GM12864 (cell line): ENCODE data around the gene SLC24A3.

Source experiments
- DNase-seq: peaks from one replicate; pipeline ENCODE4 v3.0.0-alpha.2; 2011; ENCODE audit warnings: low read depth
- H3K4me3 ChIP-seq: 2 replicates; pipeline ENCODE4 v1.5.1; 2011; ENCODE audit warnings: mild to moderate bottlenecking, low read depth, low read length, control low read depth
- TF ChIP-seq, protein P1 (sequence below): IDR thresholded peaks from 2 replicates; pipeline ENCODE4 v1.5.1; 2011; ENCODE audit warnings: low read depth, mild to moderate bottlenecking, moderate library complexity, low read length, control low read depth, inconsistent platforms; ENCODE audit errors: missing control alignments

SLC24A3 gene

DNA sequence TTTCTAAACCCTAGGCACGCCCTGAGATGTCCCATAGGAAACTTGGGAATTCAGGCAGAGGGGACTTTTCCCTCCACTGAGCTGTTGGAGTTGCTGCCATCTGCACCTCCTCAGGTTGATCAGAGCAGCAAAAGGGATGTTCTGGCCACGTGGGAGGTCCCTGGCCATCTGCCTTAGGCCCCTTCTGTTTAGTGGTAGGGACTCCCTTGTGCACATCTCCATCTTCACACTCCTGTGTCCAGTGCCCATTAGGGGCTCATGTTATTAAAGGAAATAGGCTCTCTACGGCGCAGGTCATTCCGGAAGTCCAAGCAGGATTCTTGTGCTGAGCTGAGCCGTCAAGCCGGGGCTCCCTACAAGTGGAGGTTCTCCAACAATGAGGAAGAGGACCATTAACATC lies 307.8 kb downstream of the SLC24A3 start:
- no peak overlapping the region for H3K4me3 ChIP-seq
- TF ChIP-seq, protein P1, sequence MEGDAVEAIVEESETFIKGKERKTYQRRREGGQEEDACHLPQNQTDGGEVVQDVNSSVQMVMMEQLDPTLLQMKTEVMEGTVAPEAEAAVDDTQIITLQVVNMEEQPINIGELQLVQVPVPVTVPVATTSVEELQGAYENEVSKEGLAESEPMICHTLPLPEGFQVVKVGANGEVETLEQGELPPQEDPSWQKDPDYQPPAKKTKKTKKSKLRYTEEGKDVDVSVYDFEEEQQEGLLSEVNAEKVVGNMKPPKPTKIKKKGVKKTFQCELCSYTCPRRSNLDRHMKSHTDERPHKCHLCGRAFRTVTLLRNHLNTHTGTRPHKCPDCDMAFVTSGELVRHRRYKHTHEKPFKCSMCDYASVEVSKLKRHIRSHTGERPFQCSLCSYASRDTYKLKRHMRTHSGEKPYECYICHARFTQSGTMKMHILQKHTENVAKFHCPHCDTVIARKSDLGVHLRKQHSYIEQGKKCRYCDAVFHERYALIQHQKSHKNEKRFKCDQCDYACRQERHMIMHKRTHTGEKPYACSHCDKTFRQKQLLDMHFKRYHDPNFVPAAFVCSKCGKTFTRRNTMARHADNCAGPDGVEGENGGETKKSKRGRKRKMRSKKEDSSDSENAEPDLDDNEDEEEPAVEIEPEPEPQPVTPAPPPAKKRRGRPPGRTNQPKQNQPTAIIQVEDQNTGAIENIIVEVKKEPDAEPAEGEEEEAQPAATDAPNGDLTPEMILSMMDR = no peak

DNA sequence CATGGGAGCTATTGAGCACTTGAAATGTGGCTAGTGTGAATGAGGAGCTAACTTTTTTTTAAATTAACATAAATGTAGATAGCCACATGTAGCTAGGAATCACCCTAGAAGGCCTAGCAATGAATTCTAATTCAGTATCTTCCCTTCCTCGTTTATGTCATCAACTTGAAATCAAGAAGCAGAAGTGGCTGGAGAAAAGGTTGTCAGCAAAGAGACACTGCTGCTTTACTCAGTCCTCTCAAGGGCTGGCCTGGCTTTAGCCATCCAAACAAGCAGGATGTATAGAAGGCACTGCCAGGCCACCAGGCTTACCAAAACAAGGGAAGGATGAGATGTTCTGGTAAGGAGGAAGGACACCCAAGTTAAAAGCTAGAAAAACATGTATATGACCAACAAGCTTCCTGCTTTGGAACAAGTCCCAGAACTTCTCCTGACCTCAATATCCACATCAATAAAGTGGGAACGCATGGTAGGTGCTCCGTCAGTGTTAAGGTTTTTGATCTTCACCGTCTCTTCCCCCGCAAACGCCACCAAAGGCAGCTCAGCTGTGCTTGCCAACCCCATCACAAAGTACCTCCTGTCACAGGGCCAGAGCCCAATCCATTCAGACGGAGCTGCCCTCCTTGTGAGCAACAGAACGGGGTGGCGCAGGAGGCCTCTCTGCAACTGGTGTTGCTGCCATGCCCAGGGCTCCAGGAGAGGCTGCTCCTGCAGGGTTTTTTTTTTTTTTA lies 309.8 kb downstream of the SLC24A3 start:
- no peak overlapping the region for H3K4me3 ChIP-seq
- TF ChIP-seq, protein P1 = no peak
- DNase-seq = no peak

More for the DNA sequence above, 307.8 kb downstream of the SLC24A3 start:
- DNase-seq = no peak

DNA sequence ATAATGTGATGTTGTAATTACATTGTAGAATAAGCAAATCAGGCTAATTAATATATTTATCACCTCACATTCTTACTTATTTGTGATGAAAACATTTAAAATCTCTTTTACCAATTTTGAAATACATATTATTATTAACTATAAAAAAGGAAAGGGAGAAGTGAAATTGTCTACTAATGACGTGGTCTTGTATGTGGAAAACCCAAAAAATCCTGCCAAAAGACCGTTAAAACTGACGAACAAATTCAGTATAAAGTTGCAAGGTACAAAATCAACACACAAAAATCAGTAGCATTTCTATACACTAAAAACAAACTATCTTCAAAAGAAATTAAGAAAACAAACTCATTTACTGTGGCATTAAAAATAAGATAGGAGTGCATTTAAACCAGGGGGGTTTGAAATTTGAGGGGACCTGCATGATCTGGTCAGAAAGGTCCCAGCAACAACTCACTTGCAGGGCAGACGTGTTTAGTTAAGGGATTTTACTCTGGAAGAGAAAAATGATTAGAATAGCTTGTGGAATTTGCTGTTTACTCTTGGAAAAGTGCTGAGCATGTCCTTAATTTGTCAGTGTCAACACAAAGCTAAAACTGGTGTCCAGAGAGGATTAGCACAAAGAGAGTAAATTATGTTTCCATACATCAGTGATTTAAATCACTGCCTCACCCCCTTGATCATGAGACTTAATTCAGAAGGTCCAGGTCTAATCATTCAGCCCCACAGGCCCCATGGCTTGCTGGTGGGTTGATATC lies 310.6 kb downstream of the SLC24A3 start:
- no peak for DNase-seq
- TF ChIP-seq, protein P1 = no peak

DNA sequence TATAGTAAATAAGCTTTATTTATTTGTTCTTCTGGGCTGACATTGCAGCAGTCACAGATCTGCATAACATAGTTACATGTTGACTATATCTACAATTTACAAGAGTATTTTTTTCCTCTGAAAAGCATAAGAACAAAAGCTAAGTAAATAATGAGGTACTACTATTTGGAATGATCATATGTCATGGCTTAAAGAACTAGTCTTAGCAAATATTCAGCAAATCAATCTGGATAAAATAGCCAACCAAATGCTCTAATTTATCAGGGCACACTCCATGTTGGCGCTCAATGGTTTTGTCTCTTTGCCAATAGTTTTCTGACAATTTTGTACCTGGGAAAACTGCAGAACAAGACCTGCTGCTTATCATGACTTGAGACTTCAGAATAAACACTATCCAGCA lies 312.2 kb downstream of the SLC24A3 start:
- DNase-seq = no peak
- no peak overlapping the region for H3K4me3 ChIP-seq
- TF ChIP-seq, protein P1 = no peak

More for the DNA sequence above, 310.6 kb downstream of the SLC24A3 start:
- no peak overlapping the region for H3K4me3 ChIP-seq

DNA sequence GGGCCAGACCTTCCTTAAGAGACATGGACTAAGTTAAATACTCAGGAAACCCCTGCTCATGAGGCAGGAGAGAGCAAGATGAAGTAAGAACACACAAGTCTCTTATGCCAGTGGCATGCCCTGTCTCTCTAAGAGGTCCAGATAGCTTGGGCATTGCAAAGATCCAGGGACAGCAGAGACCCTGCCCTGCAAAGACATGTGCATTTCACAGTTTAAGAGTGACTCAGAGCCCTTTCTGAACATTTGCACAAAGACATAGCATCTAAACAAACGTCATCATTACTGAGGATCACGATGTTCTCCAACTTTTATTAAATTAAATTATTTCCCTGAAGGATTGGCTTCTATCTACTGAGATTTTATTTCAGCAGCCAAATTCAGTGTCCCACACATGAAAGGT lies 315.1 kb downstream of the SLC24A3 start:
- H3K4me3 ChIP-seq = no peak overlapping the region
- TF ChIP-seq, protein P1 = no peak
- no peak for DNase-seq

DNA sequence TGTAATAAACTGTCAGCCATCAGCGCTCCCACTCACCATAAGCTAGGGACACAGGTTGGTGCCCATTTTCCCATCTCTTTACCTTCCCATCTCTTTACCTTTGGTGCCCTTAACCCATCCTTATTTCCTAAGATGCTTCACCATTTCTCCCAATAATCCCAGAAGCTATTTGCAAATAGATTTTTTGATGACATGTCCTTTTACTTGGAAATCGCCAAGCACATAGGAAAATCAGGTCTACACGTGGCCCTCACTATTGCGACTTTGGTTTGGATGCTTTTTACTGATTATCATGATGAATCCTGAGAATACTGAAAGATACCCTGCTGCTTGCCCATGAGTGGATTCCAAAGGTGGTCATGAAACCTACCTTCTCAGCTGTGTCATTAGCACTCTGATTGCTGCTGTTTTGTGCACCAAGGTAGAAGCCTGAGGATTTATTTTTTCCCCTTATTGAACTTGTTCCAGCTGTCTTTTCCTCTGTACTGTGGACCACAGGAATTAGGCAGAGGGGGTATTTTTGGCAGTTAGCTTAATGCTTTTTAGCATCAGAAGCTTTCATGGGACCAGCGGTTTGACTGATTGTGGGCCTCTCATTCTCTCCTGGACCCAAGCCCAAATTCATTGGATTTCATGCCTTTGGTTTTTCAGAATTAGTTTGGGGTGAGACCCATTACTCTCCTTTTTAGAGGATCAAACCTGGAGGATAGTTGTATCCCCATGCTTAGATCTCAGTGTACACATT lies 316.0 kb downstream of the SLC24A3 start:
- H3K4me3 ChIP-seq = no peak overlapping the region
- TF ChIP-seq, protein P1 = no peak
- DNase-seq = no peak
